Gastrocnemius medialis (tissue), 4 donors: ENCODE results near the gene SCIN. TPM values are rescaled to one million over a fixed set of nuclear protein-coding genes. Genes with fewer than 3 reads are reported as not detected.

Experiments
- ATAC-seq, 2 donors: fragments of 150-250 bp; one replicate each; pipeline ENCODE4 v1.9.1; 2016
- DNase-seq, 2 donors: peaks; one replicate each; pipeline ENCODE4 v3.0.0-alpha.2; 2019
- H3K27ac ChIP-seq, 4 donors: fragments of 200-600 bp; sonication (generic); 1 replicate in 1 of 4; 2 replicates in 3 of 4; pipeline ENCODE4 v1.5.1; 2016 to 2018; ENCODE audit warnings: mild to moderate bottlenecking in 2 of 4, moderate library complexity in 1 of 4
- H3K27me3 ChIP-seq, 3 donors: fragments of 200-600 bp; sonication (generic) in 2 of 3; 1 replicate in 1 of 3; 2 replicates in 2 of 3; pipeline versions ENCODE4 v1.5.1 to v1.6.0; 2016 to 2019; ENCODE audit warnings: mild to moderate bottlenecking in 1 of 3, moderate library complexity in 1 of 3
- H3K36me3 ChIP-seq, 2 donors: fragments of 200-600 bp; sonication (generic) in 1 of 2; one replicate each; pipeline ENCODE4 v1.5.1; 2017 to 2018
- H3K4me1 ChIP-seq, 2 donors: fragments of 200-600 bp; sonication (generic) in 1 of 2; one replicate each; pipeline ENCODE4 v1.5.1; 2016 to 2017; ENCODE audit warnings: mild to moderate bottlenecking in 2 of 2
- H3K4me3 ChIP-seq, 4 donors: fragments of 200-600 bp; sonication (generic) in 3 of 4; 1 replicate in 1 of 4; 2 replicates in 3 of 4; pipeline ENCODE4 v1.5.1; 2016 to 2019; ENCODE audit warnings: mild to moderate bottlenecking in 2 of 4
- H3K9me3 ChIP-seq, 3 donors: fragments of 200-600 bp; sonication (generic) in 2 of 3; 1 replicate in 1 of 3; 2 replicates in 2 of 3; pipeline ENCODE4 v1.5.1; 2016 to 2019
- CTCF ChIP-seq, 5 experiments: fragments of 450-650 bp in 3 of 5; fragments of 200-600 bp in 2 of 5; sonication (generic) in 2 of 5; IDR thresholded peaks in 4 of 5; conservative IDR thresholded peaks in 1 of 5; 1 replicate in 4 of 5; 2 replicates in 1 of 5; pipeline ENCODE4 v1.5.1; 2016 to 2019; ENCODE audit warnings: antibody characterized with exemption in 5 of 5, mild to moderate bottlenecking in 3 of 5, moderate library complexity in 3 of 5
- POLR2A ChIP-seq, 2 donors: fragments of 450-650 bp; IDR thresholded peaks; one replicate each; pipeline ENCODE4 v1.6.1; 2017; ENCODE audit warnings: antibody characterized with exemption in 2 of 2, mild to moderate bottlenecking in 2 of 2, moderate library complexity in 2 of 2
- in situ Hi-C, 4 donors: fragments of 200-750 bp; cut with MboI; loops; one replicate each; pipeline versions ENCODE4 v1.15.0 to v1.8.0; 2017; ENCODE audit warnings: low sequenced_read_pairs in 4 of 4
- intact Hi-C: fragments of 100-400 bp; cut with DNase I; formaldehyde crosslinking; loops from one replicate; pipeline ENCODE4 v1.15.1; 2023; ENCODE audit warnings: low total_unique reads
- total RNA-seq, 4 donors: library from RNA; depleted of rRNA; stranded (reverse); fragments of >200 nt; gene quantifications; one replicate each; pipeline versions ENCODE4 v1.1.0 to v1.2.3, GENCODE V29; 2016

The SCIN gene
- total RNA-seq, 4 donors from 2014 or later: 0.09 to 2.4 (median 1.4) TPM; not detected in 1

- intact Hi-C loops: loop anchor here (5.0 kb wide), 1 partner anchor 1079 kb away; no protein-coding TSS in a partner anchor
- no peak overlapping the region for H3K27ac ChIP-seq
- DNase-seq: no peak
- H3K27me3 ChIP-seq: no peaks in the 10 kb centered on the region
- H3K4me3 ChIP-seq: no peak overlapping the region
- H3K36me3 ChIP-seq: no peaks in the 10 kb centered on the region
- TF ChIP-seq POLR2A (IDR thresholded peaks at IDR 0.05) (no peak), CTCF (IDR thresholded peaks at IDR 0.05 in 4 of 5, conservative IDR thresholded peaks at IDR 0.05 in 1 of 5) (no peak)
- no peaks in the 10 kb centered on the region for H3K4me1 ChIP-seq
- no peaks in the 10 kb centered on the region for H3K9me3 ChIP-seq
- in situ Hi-C loops: loop anchor here in 3 of 4 donors (25.0 kb wide), 2 partner anchors 629 to 1829 kb away; no protein-coding TSS in a partner anchor
- no peak for ATAC-seq
Measured at GRCh38 chr7:12633582-12633981, 63.1 kb downstream of the SCIN start.

- Histone ChIP-seq H3K27me3 (no peaks in the 10 kb centered on the region), H3K4me3 (no peak overlapping the region), H3K4me1 (no peaks in the 10 kb centered on the region), H3K27ac (no peak overlapping the region), H3K9me3 (no peaks in the 10 kb centered on the region), H3K36me3 (no peaks in the 10 kb centered on the region)
- in situ Hi-C loops (loop anchor here in 3 of 4 donors (25.0 kb wide), 2 partner anchors 626 to 1826 kb away; no protein-coding TSS in a partner anchor), intact Hi-C loops (no loop called here)
- TF ChIP-seq POLR2A (IDR thresholded peaks at IDR 0.05) (no peak), CTCF (IDR thresholded peaks at IDR 0.05 in 4 of 5, conservative IDR thresholded peaks at IDR 0.05 in 1 of 5) (no peak)
- ATAC-seq (peak in 1 of 2 donors; percentile 33), DNase-seq (no peak)
Measured at GRCh38 chr7:12635830-12636229, 65.3 kb downstream of the SCIN start.

- in situ Hi-C loops: loop anchor here in 3 of 4 donors (25.0 kb wide), 2 partner anchors 625 to 1825 kb away; no protein-coding TSS in a partner anchor
- no peak for DNase-seq
- no peak for TF ChIP-seq POLR2A (IDR thresholded peaks at IDR 0.05)
- TF ChIP-seq CTCF (IDR thresholded peaks at IDR 0.05 in 4 of 5, conservative IDR thresholded peaks at IDR 0.05 in 1 of 5): no peak
- Histone ChIP-seq H3K27me3 (no peaks in the 10 kb centered on the region), H3K4me1 (no peaks in the 10 kb centered on the region), H3K4me3 (no peak overlapping the region), H3K36me3 (no peaks in the 10 kb centered on the region), H3K9me3 (no peaks in the 10 kb centered on the region), H3K27ac (no peak overlapping the region)
- ATAC-seq: no peak
- intact Hi-C loops: no loop called here
Measured at GRCh38 chr7:12637328-12637727, 66.8 kb downstream of the SCIN start.

GRCh38 chr7:12637819-12638592 is 67.5 kb downstream of the SCIN start:
- intact Hi-C loops (no loop called here), in situ Hi-C loops (loop anchor here in 3 of 4 donors (25.0 kb wide), 2 partner anchors 624 to 1824 kb away; no protein-coding TSS in a partner anchor)
- no peaks in the 10 kb centered on the region for H3K27me3 ChIP-seq
- no peak for DNase-seq
- TF ChIP-seq POLR2A (IDR thresholded peaks at IDR 0.05): no peak
- TF ChIP-seq CTCF (IDR thresholded peaks at IDR 0.05 in 4 of 5, conservative IDR thresholded peaks at IDR 0.05 in 1 of 5): no peak
- ATAC-seq: no peak
- no peak overlapping the region for H3K27ac ChIP-seq
- no peaks in the 10 kb centered on the region for H3K36me3 ChIP-seq
- H3K9me3 ChIP-seq: no peaks in the 10 kb centered on the region
- no peak overlapping the region for H3K4me3 ChIP-seq
- H3K4me1 ChIP-seq: no peaks in the 10 kb centered on the region
